NOMO-1 treated with DMSO at 0.1 percent for 48 hours (cell line): ENCODE data around the gene CLVS2.
A peak's percentile ranks its signal among the peaks of the same experiment; 100 is the strongest.

Source experiments
- DNase-seq: peaks from one replicate; lab custom pipeline; 2025; ENCODE audit not compliant: unreplicated experiment; lab: John Stamatoyannopoulos, UW

Gene CLVS2

GRCh38 chr6:122995921-122996793 lies at the start of gene CLVS2:
Gene CLVS2, plus strand, starts transcription at chr6:122996235. Its CDS starts 1,543 bp downstream, at chr6:122997778.
- DNase-seq = no peak

- no peak for DNase-seq
Observed at GRCh38 chr6:122947355-122947754, 48.7 kb upstream of the CLVS2 start.

DNA sequence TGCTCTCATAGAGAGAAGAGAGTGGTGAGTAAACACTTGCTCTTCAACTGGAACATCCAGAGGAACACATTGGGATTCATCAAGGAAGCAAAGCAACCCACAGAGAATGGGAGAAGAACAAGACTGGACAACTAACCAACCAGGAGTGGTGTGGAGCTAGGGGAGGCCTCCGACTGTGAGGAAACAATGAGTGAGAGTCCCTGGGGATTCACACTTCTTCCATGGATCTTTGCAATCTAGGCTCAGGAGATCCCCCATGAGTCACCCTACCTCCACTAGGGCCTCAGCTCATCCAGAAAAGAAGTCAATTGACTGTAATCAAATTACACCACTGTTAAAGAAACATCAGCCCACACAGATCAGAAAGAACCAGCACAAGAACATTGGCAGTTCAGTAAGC lies 42.3 kb upstream of the CLVS2 start:
- no peak for DNase-seq

- no peak for DNase-seq
Observed at GRCh38 chr6:122956376-122956775, 39.7 kb upstream of the CLVS2 start.

GRCh38 chr6:122962000-122962624 lies 33.9 kb upstream of the CLVS2 start:
- DNase-seq = no peak

GRCh38 chr6:122969999-122970533 lies 26.0 kb upstream of the CLVS2 start:
- DNase-seq = no peak

DNA sequence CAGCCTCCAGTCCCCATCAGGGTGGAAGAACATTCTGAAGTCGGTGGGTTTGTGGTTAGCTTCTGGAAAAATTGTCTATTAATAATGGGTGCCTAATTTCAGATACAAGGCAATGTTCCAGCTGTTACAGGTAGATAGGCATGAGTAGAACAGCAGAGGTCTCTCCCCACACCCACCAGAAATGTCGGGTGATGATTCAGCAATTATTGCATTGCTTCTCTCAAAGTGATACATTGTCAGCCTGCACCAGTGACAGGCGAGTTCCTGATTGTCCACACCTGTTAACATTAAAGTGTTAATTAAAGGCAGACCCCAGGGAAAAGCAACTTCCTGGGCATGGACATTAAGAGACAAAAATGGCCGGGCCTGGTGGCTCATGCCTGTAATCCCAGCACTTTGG lies 18.9 kb upstream of the CLVS2 start:
- DNase-seq = no peak

DNA sequence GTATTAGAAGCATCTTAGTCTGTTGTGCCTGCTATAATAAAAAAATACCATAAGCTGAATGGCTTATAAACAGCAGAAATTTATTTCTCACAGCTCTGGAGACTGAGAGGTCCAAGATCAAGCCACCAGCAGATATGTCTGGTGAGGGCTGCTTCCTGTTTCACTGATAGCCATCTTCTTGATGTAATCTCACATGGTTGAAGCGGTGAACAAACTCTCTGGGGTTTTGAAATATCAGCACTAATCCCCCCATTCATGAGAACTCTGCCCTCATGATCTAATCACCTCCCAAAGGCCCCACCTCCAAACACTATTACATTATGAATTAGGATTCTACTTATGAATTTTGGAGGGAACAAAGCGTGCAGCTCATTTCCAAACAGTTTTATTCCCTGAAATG lies 11.6 kb upstream of the CLVS2 start:
- DNase-seq = no peak

- no peak for DNase-seq
Observed at GRCh38 chr6:122994256-122994655, 1.8 kb upstream of the CLVS2 start.

GRCh38 chr6:122996794-122997505 lies 915 bp downstream of the CLVS2 start:
- no peak for DNase-seq

- DNase-seq = no peak
Observed at GRCh38 chr6:122997541-122998150, 1.6 kb downstream of the CLVS2 start.

DNA sequence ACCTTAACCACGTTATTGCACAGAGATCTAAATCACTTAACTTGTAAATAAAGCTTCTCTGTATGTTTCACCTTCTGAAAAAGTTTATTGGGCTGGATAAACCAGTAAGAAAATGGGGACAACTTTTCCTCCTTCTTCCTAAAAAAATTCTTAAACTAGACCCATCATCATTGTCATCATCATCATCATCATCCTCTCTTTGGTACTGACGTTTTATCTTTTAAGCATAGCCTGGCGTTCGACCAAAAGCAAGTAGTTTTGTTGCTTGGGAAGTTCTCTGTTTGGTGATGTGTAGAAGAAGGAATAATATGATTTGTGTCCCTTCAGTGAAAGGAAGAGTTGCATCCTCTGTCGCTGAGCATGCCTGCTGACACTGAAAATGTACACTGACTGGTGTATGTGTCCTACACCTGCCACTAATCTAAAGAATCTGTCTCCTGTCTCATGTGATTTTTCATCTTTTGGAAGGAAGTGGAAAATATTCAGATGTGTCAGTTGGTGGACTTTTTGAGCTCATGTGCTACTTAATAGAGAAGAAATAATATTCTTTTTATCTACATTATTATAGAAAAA lies 2.5 kb downstream of the CLVS2 start:
- DNase-seq = no peak

GRCh38 chr6:123000244-123000770 lies 4.3 kb downstream of the CLVS2 start:
- no peak for DNase-seq

GRCh38 chr6:123001540-123001939 lies 5.5 kb downstream of the CLVS2 start:
- no peak for DNase-seq

- DNase-seq = no peak
Observed at GRCh38 chr6:123007885-123008284, 11.8 kb downstream of the CLVS2 start.

GRCh38 chr6:123009059-123009458 lies 13.0 kb downstream of the CLVS2 start:
- no peak for DNase-seq

GRCh38 chr6:123014835-123015234 lies 18.8 kb downstream of the CLVS2 start:
- no peak for DNase-seq

DNA sequence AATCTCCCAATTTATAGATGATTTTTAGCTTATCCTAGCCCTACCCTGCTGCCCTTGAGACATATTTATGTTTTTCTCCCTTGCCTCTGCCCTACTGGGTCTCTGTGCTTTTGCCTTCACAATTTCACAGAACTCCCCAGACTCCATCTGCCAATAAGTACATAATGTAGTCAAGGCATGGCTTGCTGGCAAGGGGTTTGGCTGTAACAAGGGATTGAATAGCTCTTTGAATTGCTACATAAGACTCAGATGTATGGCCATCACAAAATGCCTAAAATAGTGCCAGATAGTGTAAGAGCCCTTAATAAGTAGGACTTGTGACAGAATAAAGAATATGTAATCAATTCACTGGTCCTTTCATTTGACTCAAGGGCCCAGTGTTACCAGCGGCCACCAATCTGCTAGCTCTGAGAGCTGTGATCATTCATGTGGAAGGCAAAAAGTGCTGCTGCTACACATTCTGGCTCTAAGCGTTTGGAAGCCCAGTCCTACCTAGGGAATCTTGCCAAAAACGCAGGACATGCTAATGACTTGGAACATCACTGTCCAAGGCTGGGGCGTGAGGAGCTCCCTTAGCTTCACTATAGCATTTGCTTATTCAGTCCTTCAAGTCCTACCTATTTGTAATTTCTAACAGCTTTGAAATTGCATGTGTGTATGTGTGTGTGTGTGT lies 20.5 kb downstream of the CLVS2 start:
- DNase-seq = no peak

DNA sequence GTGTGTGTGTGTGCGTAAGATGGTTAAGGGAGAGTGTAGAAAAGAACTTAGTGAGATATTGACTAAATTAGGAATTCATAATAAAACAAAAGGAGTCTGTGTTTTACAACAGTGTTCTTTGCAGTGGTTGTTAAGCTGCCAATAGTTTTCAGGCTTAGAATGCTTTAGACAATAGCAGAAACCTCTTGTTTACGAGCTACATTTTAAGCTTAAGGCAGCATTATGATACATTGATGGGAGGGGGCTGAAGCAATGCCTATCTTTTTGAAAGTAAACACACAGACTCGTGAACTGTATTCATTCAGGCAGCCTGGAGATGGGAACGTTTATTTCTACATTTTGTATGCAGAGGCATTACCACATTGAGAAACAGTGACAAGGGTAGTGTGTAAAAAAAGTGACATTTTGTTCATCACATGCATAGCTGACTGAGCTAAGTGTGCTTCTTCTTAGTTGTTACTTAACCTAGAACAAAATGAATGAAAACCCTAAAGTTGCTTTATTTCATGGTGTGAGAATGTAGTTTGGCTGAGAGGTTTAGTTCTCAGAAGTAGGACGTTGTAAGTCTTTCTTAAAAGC lies 21.2 kb downstream of the CLVS2 start:
- DNase-seq = no peak

DNA sequence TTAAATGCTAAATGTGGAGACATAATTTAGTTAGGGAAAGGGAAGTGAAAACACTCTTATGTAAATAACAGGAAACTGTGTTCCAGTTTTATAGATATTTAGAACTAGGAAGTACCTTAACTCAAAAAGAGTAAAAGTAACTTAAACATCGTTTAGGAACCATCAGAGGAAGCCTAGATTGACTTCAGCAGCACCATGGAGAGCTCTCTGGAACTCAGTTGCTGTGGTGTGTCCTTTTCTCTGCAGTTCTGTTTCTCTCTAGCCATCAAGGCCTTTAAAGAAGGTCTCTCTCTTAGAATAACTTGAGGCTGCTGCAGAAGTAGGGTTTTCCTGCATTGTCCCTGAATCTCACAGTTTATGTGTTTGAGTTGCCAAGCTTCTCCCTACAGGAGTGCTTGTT lies 26.9 kb downstream of the CLVS2 start:
- DNase-seq = peak; percentile 39
